GM06990 (cell line): ENCODE results near the gene IZUMO1R.
"Not testable (repeated sequence)": the region's sequence is repeated elsewhere in the genome, so short reads cannot be mapped to it uniquely, and the experiment has no call there.

Source experiments
- DNase-seq: peaks from one replicate; pipeline ENCODE4 v3.0.0-alpha.2; 2011; ENCODE audit not compliant: insufficient read length; ENCODE audit errors: extremely low read depth
- H3K27me3 ChIP-seq: replicated peaks from 2 replicates; pipeline ENCODE4 v1.6.0; 2011; ENCODE audit warnings: low read length; ENCODE audit not compliant: control insufficient read depth, insufficient read depth
- H3K36me3 ChIP-seq: 2 replicates; pipeline ENCODE4 v1.5.1; 2011; ENCODE audit warnings: low read length; ENCODE audit not compliant: control insufficient read depth, insufficient read depth
- H3K4me3 ChIP-seq: replicated peaks from 2 replicates; pipeline ENCODE4 v1.5.1; 2011; ENCODE audit warnings: low read depth, mild to moderate bottlenecking, control low read depth, low read length
- TF ChIP-seq, protein P1 (sequence below): IDR thresholded peaks from 2 replicates; pipeline ENCODE4 v1.5.1; 2011; ENCODE audit warnings: low read length, control low read depth, mild to moderate bottlenecking, inconsistent platforms; ENCODE audit not compliant: insufficient read depth, poor library complexity, severe bottlenecking

Gene IZUMO1R

DNA sequence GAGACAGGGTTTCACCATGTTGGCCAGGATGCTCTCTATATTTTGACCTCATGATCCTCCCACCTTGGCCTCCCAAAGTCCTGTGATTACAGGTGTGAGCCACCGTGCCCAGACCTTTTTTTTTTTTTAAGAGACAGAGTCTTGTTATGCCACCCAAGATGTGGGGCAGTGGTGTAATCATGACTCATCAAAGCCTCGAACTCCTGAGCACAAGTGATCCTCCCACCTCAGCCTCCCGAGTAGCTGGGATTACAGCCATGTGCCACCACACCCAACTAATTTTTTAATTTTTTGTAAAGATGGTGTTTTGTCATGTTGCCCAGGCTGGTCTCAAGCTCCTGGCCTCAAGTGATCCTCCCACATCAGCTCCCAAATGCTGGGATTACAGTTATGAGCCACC is 37.9 kb downstream of the IZUMO1R start:
- TF ChIP-seq, protein P1, sequence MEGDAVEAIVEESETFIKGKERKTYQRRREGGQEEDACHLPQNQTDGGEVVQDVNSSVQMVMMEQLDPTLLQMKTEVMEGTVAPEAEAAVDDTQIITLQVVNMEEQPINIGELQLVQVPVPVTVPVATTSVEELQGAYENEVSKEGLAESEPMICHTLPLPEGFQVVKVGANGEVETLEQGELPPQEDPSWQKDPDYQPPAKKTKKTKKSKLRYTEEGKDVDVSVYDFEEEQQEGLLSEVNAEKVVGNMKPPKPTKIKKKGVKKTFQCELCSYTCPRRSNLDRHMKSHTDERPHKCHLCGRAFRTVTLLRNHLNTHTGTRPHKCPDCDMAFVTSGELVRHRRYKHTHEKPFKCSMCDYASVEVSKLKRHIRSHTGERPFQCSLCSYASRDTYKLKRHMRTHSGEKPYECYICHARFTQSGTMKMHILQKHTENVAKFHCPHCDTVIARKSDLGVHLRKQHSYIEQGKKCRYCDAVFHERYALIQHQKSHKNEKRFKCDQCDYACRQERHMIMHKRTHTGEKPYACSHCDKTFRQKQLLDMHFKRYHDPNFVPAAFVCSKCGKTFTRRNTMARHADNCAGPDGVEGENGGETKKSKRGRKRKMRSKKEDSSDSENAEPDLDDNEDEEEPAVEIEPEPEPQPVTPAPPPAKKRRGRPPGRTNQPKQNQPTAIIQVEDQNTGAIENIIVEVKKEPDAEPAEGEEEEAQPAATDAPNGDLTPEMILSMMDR: no peak
- H3K4me3 ChIP-seq: no peak overlapping the region
- no peaks in the 10 kb centered on the region for H3K27me3 ChIP-seq
- DNase-seq: no peak
- H3K36me3 ChIP-seq: no peaks in the 10 kb centered on the region

DNA sequence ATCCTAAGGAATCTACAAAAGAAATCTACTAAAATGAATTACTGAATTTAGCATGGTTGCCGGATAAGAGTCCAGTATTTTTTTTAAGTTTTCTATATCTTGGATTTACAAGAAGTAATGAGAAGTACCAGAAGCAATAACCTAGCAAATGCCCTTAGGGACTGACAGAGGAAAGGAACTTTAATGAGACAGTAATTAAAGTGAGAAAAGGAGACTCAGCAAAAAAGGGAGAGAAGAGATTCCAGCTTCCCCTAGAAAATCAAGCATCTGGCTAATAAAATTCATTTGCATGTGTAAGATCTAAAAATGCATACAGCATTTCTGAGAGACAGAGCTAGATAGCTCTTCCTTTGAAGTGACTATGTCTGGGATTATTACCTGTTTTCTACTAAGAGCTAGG is 39.1 kb downstream of the IZUMO1R start:
- Histone ChIP-seq H3K4me3 (no peak overlapping the region), H3K36me3 (no peaks in the 10 kb centered on the region), H3K27me3 (no peaks in the 10 kb centered on the region)
- DNase-seq: no peak
- TF ChIP-seq, protein P1: no peak

DNA sequence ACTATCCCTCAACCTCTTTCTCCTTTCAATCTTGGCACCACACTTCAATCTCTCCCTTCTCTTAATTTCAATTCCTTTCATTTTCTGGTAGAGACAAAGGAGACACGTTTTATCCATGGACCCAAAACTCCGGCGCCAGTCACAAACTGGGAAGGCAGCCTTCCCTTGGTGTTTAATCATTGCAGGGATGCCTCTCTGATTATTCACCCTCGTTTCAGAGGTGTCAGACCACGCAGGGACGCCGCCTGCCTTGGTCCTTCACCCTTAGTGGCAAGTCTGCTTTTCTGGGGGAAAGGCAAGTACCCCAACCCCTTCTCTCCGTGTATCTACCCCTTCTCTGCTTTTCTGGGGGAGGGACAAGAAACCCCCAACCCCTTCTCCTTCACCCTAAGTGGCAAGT is 41.9 kb downstream of the IZUMO1R start:
- H3K4me3 ChIP-seq, H3K36me3 ChIP-seq, H3K27me3 ChIP-seq, DNase-seq: not testable (repeated sequence)

DNA sequence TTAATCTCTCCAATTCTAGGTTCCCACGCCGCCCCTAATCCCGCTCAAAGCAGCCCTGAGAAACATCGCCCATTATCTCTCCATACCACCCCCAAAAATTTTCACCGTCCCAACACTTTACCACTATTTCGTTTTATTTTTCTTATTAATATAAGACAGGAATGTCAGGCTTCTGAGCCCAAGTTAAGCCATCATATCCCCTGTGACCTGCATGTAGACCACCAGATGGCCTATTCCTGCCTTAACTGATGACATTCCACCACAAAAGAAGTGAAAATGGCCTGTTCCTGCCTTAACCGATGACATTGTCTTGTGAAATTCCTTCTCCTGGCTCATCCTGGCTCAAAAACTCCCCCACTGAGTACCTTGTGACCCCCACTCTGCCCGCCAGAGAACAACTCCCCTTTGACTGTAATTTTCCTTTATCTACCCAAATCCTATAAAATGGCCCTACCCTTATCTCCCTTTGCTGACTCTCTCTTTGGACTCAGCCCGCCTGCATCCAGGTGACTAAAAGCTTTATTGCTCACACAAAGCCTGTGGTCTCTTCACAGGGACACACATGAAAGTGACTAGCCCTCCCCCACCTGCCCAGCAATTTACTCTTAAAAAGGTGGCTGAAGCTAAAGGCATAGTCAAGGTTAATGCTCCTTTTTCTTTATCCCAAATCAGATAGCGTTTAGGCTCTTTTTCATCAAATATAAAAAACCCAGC is 46.6 kb downstream of the IZUMO1R start:
- H3K4me3 ChIP-seq, H3K27me3 ChIP-seq, H3K36me3 ChIP-seq, DNase-seq: not testable (repeated sequence)
